H1 (cell line): Measurements from ENCODE around the gene SH3PXD2A. TPM values are rescaled to one million over a fixed set of nuclear protein-coding genes. Genes with fewer than 3 reads are reported as not detected.

Experiments
- CTCF ChIA-PET: fragments of 300-600 bp; sonication (Branson Sonifier 250); formaldehyde crosslinking; loops from one replicate; lab custom pipeline; 2021; ENCODE audit not compliant: partially characterized antibody; lab: Charles Lee
- POLR2A ChIA-PET: fragments of 300-600 bp; sonication (Branson Sonifier 250); formaldehyde crosslinking; loops from one replicate; lab custom pipeline; 2021; ENCODE audit warnings: inconsistent platforms; ENCODE audit not compliant: partially characterized antibody; lab: Charles Lee
- DNase-seq, 2 experiments: peaks; one replicate each; pipeline versions ENCODE4 v3.0.0 to v3.0.0-alpha.2; 2010 to 2022; ENCODE audit warnings: low spot score in 2 of 2, low read depth in 1 of 2, mixed read lengths in 1 of 2
- FAIRE-seq: peaks from 2 replicates; lab custom pipeline; 2011; peaks lifted over from hg19 to GRCh38; lab: Jason Lieb, UNC
- H2AFZ ChIP-seq: 2 replicates; pipeline ENCODE4 v1.8.1; 2012; ENCODE audit warnings: low read length, inconsistent platforms
- H2AK5ac ChIP-seq: 2 replicates; pipeline ENCODE4 v1.6.1; 2013; ENCODE audit warnings: low read depth, low read length
- H2BK120ac ChIP-seq: replicated peaks from 2 replicates; pipeline ENCODE3; 2013; ENCODE audit warnings: low read depth, low read length, inconsistent platforms
- H2BK12ac ChIP-seq: 2 replicates; pipeline ENCODE4 v1.6.1; 2013; ENCODE audit warnings: low read depth, low read length
- H2BK15ac ChIP-seq: 2 replicates; pipeline ENCODE4 v1.6.1; 2013; ENCODE audit warnings: low read length
- H2BK20ac ChIP-seq: 2 replicates; pipeline ENCODE4 v1.6.1; 2013; ENCODE audit warnings: low read length
- H2BK5ac ChIP-seq: 2 replicates; pipeline ENCODE4 v1.6.1; 2013; ENCODE audit warnings: low read depth, low read length
- H3K14ac ChIP-seq: 2 replicates; pipeline ENCODE4 v1.6.1; 2013; ENCODE audit warnings: inconsistent platforms; ENCODE audit not compliant: insufficient read length
- H3K18ac ChIP-seq: 2 replicates; pipeline ENCODE4 v1.6.1; 2013; ENCODE audit warnings: low read length; ENCODE audit errors: extremely low read depth
- H3K23ac ChIP-seq: 2 replicates; pipeline ENCODE4 v1.6.1; 2013; ENCODE audit warnings: inconsistent platforms; ENCODE audit not compliant: insufficient read length
- H3K23me2 ChIP-seq: 2 replicates; pipeline ENCODE4 v1.6.1; 2013; ENCODE audit warnings: low read depth, low read length
- H3K27ac ChIP-seq: 2 replicates; pipeline ENCODE4 v1.6.1; 2011; ENCODE audit warnings: low read depth, low read length, inconsistent platforms
- H3K27me3 ChIP-seq, 4 experiments: replicated peaks in 1 of 4; 1 replicate in 1 of 4; 2 replicates in 3 of 4; pipeline versions ENCODE4 v1.6.1 to v1.8.1; 2011 to 2013; ENCODE audit warnings: low read length in 3 of 4, mild to moderate bottlenecking in 3 of 4, inconsistent platforms in 2 of 4, mixed read lengths in 2 of 4, moderate library complexity in 1 of 4; ENCODE audit not compliant: control insufficient read depth in 3 of 4, insufficient read depth in 3 of 4; ENCODE audit errors: extremely low read depth in 1 of 4
- H3K36me3 ChIP-seq, 4 experiments: 2 replicates each; pipeline versions ENCODE4 v1.6.1 to v1.8.1; 2011 to 2013; ENCODE audit warnings: mild to moderate bottlenecking in 4 of 4, low read length in 3 of 4, moderate library complexity in 2 of 4, control low read depth in 1 of 4, inconsistent platforms in 1 of 4; ENCODE audit not compliant: insufficient read depth in 4 of 4, control insufficient read depth in 2 of 4
- H3K4ac ChIP-seq: replicated peaks from 2 replicates; pipeline ENCODE3; 2013; ENCODE audit warnings: low read length, low read depth, mixed read lengths, inconsistent platforms; ENCODE audit not compliant: insufficient read length
- H3K4me1 ChIP-seq, 4 experiments: replicated peaks in 1 of 4; 1 replicate in 1 of 4; 2 replicates in 3 of 4; pipeline versions ENCODE4 v1.6.1 to v1.8.1; 2011 to 2013; ENCODE audit warnings: low read length in 3 of 4, inconsistent platforms in 2 of 4, mixed read lengths in 1 of 4; ENCODE audit not compliant: insufficient read depth in 4 of 4, control insufficient read depth in 3 of 4
- H3K4me2 ChIP-seq, 2 experiments: 2 replicates each; pipeline versions ENCODE4 v1.6.1 to v1.8.1; 2011 to 2013; ENCODE audit warnings: low read depth in 2 of 2, low read length in 2 of 2, control low read depth in 1 of 2, inconsistent platforms in 1 of 2, mild to moderate bottlenecking in 1 of 2; ENCODE audit not compliant: insufficient read depth in 1 of 2
- H3K4me3 ChIP-seq, 4 experiments: fragments of 200-600, 300-600 bp in 1 of 4; sonication (generic), shearing (Covaris generic), sonication (Bioruptor Twin) in 1 of 4; 2 replicates each; pipeline versions ENCODE4 v1.5.1 to v1.8.1; 2011 to 2016; ENCODE audit warnings: low read length in 4 of 4, low read depth in 3 of 4, control low read depth in 2 of 4, inconsistent platforms in 2 of 4, mild to moderate bottlenecking in 2 of 4, mixed read lengths in 1 of 4, moderate library complexity in 1 of 4; ENCODE audit not compliant: insufficient read depth in 2 of 4; ENCODE audit errors: extremely low read depth in 1 of 4
- H3K56ac ChIP-seq: replicated peaks from 2 replicates; pipeline ENCODE3; 2013; ENCODE audit warnings: low read depth, mild to moderate bottlenecking, mixed read lengths, low read length, inconsistent platforms; ENCODE audit not compliant: insufficient read length
- H3K79me1 ChIP-seq: 2 replicates; pipeline ENCODE4 v1.6.1; 2013; ENCODE audit warnings: low read depth, low read length, control low read depth
- H3K79me2 ChIP-seq, 2 experiments: 2 replicates each; pipeline versions ENCODE4 v1.6.1 to v1.8.1; 2012 to 2013; ENCODE audit warnings: low read length in 2 of 2, mild to moderate bottlenecking in 2 of 2, inconsistent platforms in 1 of 2; ENCODE audit not compliant: insufficient read depth in 2 of 2, control insufficient read depth in 1 of 2
- H3K9ac ChIP-seq, 4 experiments: replicated peaks in 1 of 4; 1 replicate in 1 of 4; 2 replicates in 3 of 4; pipeline versions ENCODE4 v1.6.1 to v1.8.1; 2011 to 2013; ENCODE audit warnings: low read depth in 3 of 4, low read length in 3 of 4, control low read depth in 2 of 4, mild to moderate bottlenecking in 2 of 4, moderate library complexity in 2 of 4, inconsistent platforms in 1 of 4; ENCODE audit errors: extremely low read depth in 1 of 4
- H3K9me3 ChIP-seq, 2 experiments: 2 replicates each; pipeline versions ENCODE4 v1.6.1 to v1.8.1; 2012 to 2013; ENCODE audit warnings: mild to moderate bottlenecking in 2 of 2, moderate library complexity in 2 of 2, control low read depth in 1 of 2, inconsistent platforms in 1 of 2, low read depth in 1 of 2, low read length in 1 of 2, mixed read lengths in 1 of 2; ENCODE audit not compliant: insufficient read depth in 2 of 2
- H4K20me1 ChIP-seq, 2 experiments: replicated peaks in 1 of 2; 2 replicates each; pipeline versions ENCODE3 to v1.8.1; 2011 to 2013; ENCODE audit warnings: inconsistent platforms in 2 of 2, low read length in 2 of 2, mild to moderate bottlenecking in 1 of 2; ENCODE audit not compliant: insufficient read depth in 2 of 2, control insufficient read depth in 1 of 2
- H4K5ac ChIP-seq: 2 replicates; pipeline ENCODE4 v1.6.1; 2013; ENCODE audit warnings: low read length, low read depth, mixed read lengths, inconsistent platforms; ENCODE audit not compliant: insufficient read length
- H4K8ac ChIP-seq: 2 replicates; pipeline ENCODE4 v1.8.0; 2013; ENCODE audit warnings: mild to moderate bottlenecking, moderate library complexity, low read length, inconsistent platforms; ENCODE audit not compliant: insufficient read depth; ENCODE audit errors: extremely low read depth
- H4K91ac ChIP-seq: replicated peaks from 2 replicates; pipeline ENCODE3; 2013; ENCODE audit warnings: low read length, mixed read lengths, inconsistent platforms; ENCODE audit not compliant: insufficient read length
- CHD1 ChIP-seq: IDR thresholded peaks from 2 replicates; pipeline ENCODE4 v1.6.1; 2012; ENCODE audit warnings: low read depth, low read length, improper control_type of control experiment
- GABPA ChIP-seq: IDR thresholded peaks from 2 replicates; pipeline ENCODE4 v1.6.1; 2011; ENCODE audit warnings: mild to moderate bottlenecking, low read length, moderate library complexity, borderline replicate concordance; ENCODE audit not compliant: insufficient read depth
- JUN ChIP-seq: IDR thresholded peaks from 2 replicates; pipeline ENCODE4 v1.6.1; 2011; ENCODE audit warnings: low read depth, mild to moderate bottlenecking, improper control_type of control experiment, low read length
- KDM4A ChIP-seq: IDR thresholded peaks from one replicate; pipeline ENCODE4 v1.7.1; 2012; ENCODE audit warnings: low read depth, mild to moderate bottlenecking, moderate library complexity, low read length, inconsistent platforms; ENCODE audit not compliant: severe bottlenecking
- KDM5A ChIP-seq: fragments of 200-600 bp; IDR thresholded peaks from 2 replicates; pipeline ENCODE4 v1.7.1; 2012; ENCODE audit warnings: mild to moderate bottlenecking, low read length, inconsistent platforms, mixed read lengths
- POU5F1 ChIP-seq: IDR thresholded peaks from 2 replicates; pipeline ENCODE4 v1.6.1; 2011; ENCODE audit warnings: low read depth, mild to moderate bottlenecking, low read length, moderate library complexity
- RNF2 ChIP-seq: fragments of 200-900, 300-1000 bp; sonication (generic); IDR thresholded peaks from 2 replicates; pipeline ENCODE4 v1.7.1; 2016; ENCODE audit warnings: borderline replicate concordance, low read depth, mild to moderate bottlenecking, antibody characterized with exemption, low read length; ENCODE audit not compliant: poor library complexity, severe bottlenecking; ENCODE audit errors: missing control alignments
- SIN3A ChIP-seq, 2 experiments: IDR thresholded peaks in 1 of 2; conservative IDR thresholded peaks in 1 of 2; 2 replicates each; pipeline ENCODE4 v1.6.1; 2011 to 2012; ENCODE audit warnings: low read length in 2 of 2, improper control_type of control experiment in 1 of 2, low read depth in 1 of 2, mild to moderate bottlenecking in 1 of 2
- SIRT6 ChIP-seq: IDR thresholded peaks from one replicate; pipeline ENCODE4 v1.7.1; 2012; ENCODE audit warnings: low read length, inconsistent platforms
- SP1 ChIP-seq: IDR thresholded peaks from 2 replicates; pipeline ENCODE4 v1.6.1; 2011; ENCODE audit warnings: low read depth, low read length
- SP2 ChIP-seq: IDR thresholded peaks from 2 replicates; pipeline ENCODE4 v1.6.1; 2012; ENCODE audit warnings: mild to moderate bottlenecking, low read length, inconsistent platforms
- YY1 ChIP-seq: IDR thresholded peaks from 2 replicates; pipeline ENCODE4 v1.6.1; 2011; ENCODE audit warnings: low read depth, mild to moderate bottlenecking, low read length
- ZNF274 ChIP-seq: IDR thresholded peaks from 2 replicates; pipeline ENCODE4 v1.7.0; 2012; ENCODE audit warnings: low read length, borderline replicate concordance; ENCODE audit errors: extremely low read depth
- WGBS, 2 experiments: shearing (Covaris generic) in 1 of 2; methylation state at CpG; one replicate each; pipeline versions ENCODE4 v1.1.6 to v1.1.7; 2013 to 2015; ENCODE audit warnings: low lambda C conversion rate in 2 of 2, mixed read lengths in 2 of 2, inconsistent platforms in 1 of 2, low coverage in 1 of 2, missing lambda C conversion rate in 1 of 2; ENCODE audit not compliant: insufficient replicate concordance in 2 of 2, insufficient coverage in 1 of 2, insufficient read length in 1 of 2; ENCODE audit errors: extremely low coverage in 1 of 2, missing lambda C conversion rate in 1 of 2; 5-methylcytosine and 5-hydroxymethylcytosine counted together
- polyA plus RNA-seq, 7 experiments: library from polyadenylated mRNA; depleted of rRNA in 3 of 7; stranded (reverse) in 5 of 7; unstranded in 2 of 7; fragments of >200 nt in 5 of 7; fragments of 200-250 nt in 2 of 7; gene quantifications; 1 replicate in 5 of 7; 2 replicates in 1 of 7; 4 replicates in 1 of 7; pipeline versions ENCODE4 v1.2.1 to v1.2.3, GENCODE V29; 2011 to 2013; ENCODE audit warnings: missing spikeins in 2 of 7, mixed read lengths in 2 of 7
- total RNA-seq: library from RNA; stranded (reverse); fragmentation: NEBNext Ultra II Directional; extraction: Animal tissue kit (Norgen Biotek cat#: 25700); gene quantifications from 2 replicates; pipeline ENCODE4 v1.2.1, GENCODE V29; 2021

Gene SH3PXD2A
- total and polyA plus RNA-seq, 2 of the 8 experiments (the other 6 are each of a cell fraction or from before 2014, with no cell fraction given): 5.4 to 16.3 TPM

GRCh38 chr10:103556383-103557007, 298.9 kb downstream of the SH3PXD2A start:
- no peak overlapping the region for H2BK12ac ChIP-seq
- no peak overlapping the region for H2BK120ac ChIP-seq
- CTCF ChIA-PET: interaction anchor here (0.6 to 3.1 kb wide), 6 partner anchors 7 to 68 kb away, joined by 3 to 14 read pairs (median 4); partner anchors contain the start of gene NEURL1
- no peak overlapping the region for H2AFZ ChIP-seq
- no peak overlapping the region for H3K23ac ChIP-seq
- POLR2A ChIA-PET: no interaction called here
- no peak overlapping the region for H4K8ac ChIP-seq
- no peaks in the 10 kb centered on the region for H3K79me2 ChIP-seq
- no peak overlapping the region for H3K27ac ChIP-seq
- H3K27me3 ChIP-seq: peaks cover 0 to 13% (median 10%) of the 10 kb centered on the region in 4 experiments; a peak in 5 of 7 replicates
- H3K9ac ChIP-seq: no peak overlapping the region
- peaks cover 3% of the 10 kb centered on the region; the same call in 1 of the 2 replicates for H3K23me2 ChIP-seq
- H3K4me1 ChIP-seq: peaks cover 0 to 6% (median 0%) of the 10 kb centered on the region in 4 experiments; a peak in 3 of 7 replicates
- no peak overlapping the region; a peak in 1 of 4 replicates for H3K4me2 ChIP-seq
- peaks cover 0 to 2% of the 10 kb centered on the region in 2 experiments for H4K20me1 ChIP-seq
- no peak overlapping the region for H3K56ac ChIP-seq
- H3K18ac ChIP-seq: no peak overlapping the region
- no peak for FAIRE-seq
- H3K4ac ChIP-seq: no peak overlapping the region
- H2BK15ac ChIP-seq: no peak overlapping the region
- H3K36me3 ChIP-seq: no peaks in the 10 kb centered on the region
- no peak overlapping the region for H4K91ac ChIP-seq
- no peaks in the 10 kb centered on the region; a peak in 1 of 4 replicates for H3K9me3 ChIP-seq
- H4K5ac ChIP-seq: no peak overlapping the region
- no peak overlapping the region for H3K14ac ChIP-seq
- no peak overlapping the region for H2BK20ac ChIP-seq
- H2BK5ac ChIP-seq: no peak overlapping the region
- WGBS, 2 experiments: 91% methylated on average over 12 of the region's 12 CpGs; no CpG with 5 or more reads in 1 of the 2 experiments
- no peak for DNase-seq
- H3K79me1 ChIP-seq: no peaks in the 10 kb centered on the region
- H2AK5ac ChIP-seq: no peak overlapping the region
- no peak overlapping the region for H3K4me3 ChIP-seq
- TF ChIP-seq KDM4A: no peak
- no peak for TF ChIP-seq RNF2
- TF ChIP-seq JUN: no peak
- TF ChIP-seq SIRT6: no peak
- TF ChIP-seq SIN3A (conservative IDR thresholded peaks at IDR 0.05 in 1 of 2, IDR thresholded peaks at IDR 0.05 in 1 of 2; ENCODE audit: low read depth in 1 of 2, low read length in 2 of 2): no peak
- no peak for TF ChIP-seq ZNF274
- no peak for TF ChIP-seq KDM5A
- TF ChIP-seq GABPA: no peak
- no peak for TF ChIP-seq SP2
- TF ChIP-seq CHD1: no peak
- TF ChIP-seq POU5F1: no peak
- TF ChIP-seq SP1: no peak
- TF ChIP-seq YY1: no peak
